ENCODE measurements around the gene SMTNL2.
"Not testable (repeated sequence)": the region's sequence is repeated elsewhere in the genome, so short reads cannot be mapped to it uniquely, and the experiment has no call there.

SMTNL2 gene

DNA sequence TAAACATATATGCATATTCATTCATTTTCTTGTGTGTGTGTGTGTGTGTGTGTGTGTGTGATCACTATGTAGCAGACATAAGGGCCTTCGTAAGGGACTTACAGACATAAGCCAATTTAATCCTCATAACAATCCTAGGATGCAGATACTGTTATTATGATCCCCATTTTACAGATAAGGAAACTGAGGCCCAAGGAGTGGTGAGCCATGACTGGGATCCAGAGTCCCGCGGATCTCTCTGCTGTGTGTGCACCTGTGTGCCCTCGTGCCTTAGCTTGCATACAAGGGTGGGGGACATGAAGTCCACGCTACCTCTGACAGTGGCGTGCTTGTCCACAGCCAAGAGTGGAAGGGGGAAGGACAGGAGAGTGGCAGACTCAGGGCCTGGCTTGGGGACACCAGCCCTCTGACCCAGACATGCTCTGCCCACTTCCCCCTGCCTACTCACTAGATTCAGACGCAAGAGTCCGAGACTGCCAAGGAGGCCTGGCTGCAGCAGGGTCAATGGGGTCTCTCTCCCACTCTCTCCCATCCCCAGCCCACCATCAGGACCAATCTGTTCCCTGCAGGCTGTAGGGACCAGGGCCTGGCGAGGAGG is 9.8 kb upstream of the SMTNL2 start:
- in situ Hi-C loops (cut with HindIII; ENCODE audit: low pct_unique_long_range_greater_than_20kb, low sequenced_read_pairs): no loop called here
- no peak for DNase-seq (ENCODE audit: low read depth in 1 of 2, low spot score in 1 of 2)
- TF ChIP-seq JUND (IDR thresholded peaks at IDR 0.05; ENCODE audit: low read depth): no peak

DNA sequence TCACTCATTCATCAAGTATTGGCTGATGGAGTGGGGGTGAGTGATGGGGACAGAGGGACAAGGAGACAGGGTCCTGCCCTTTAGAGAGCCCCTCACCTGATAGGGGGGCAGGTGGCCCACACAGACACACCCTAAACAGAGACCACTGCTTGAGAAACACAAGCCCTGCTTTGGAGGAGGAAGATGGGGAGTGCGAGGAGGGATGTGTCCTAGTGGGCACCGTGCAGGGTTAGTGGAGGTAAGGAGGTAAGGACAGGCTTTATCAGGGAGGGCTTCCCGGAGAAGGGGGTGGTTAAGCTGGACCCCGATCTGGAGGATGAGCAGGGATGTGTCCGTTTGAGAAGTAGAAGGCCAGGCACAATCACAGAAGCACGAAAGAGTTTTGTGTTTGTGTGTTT is 8.2 kb upstream of the SMTNL2 start:
- DNase-seq (ENCODE audit: low read depth in 1 of 2, low spot score in 1 of 2): no peak
- in situ Hi-C loops (cut with HindIII; ENCODE audit: low pct_unique_long_range_greater_than_20kb, low sequenced_read_pairs): no loop called here
- TF ChIP-seq JUND (IDR thresholded peaks at IDR 0.05; ENCODE audit: low read depth): no peak

DNA sequence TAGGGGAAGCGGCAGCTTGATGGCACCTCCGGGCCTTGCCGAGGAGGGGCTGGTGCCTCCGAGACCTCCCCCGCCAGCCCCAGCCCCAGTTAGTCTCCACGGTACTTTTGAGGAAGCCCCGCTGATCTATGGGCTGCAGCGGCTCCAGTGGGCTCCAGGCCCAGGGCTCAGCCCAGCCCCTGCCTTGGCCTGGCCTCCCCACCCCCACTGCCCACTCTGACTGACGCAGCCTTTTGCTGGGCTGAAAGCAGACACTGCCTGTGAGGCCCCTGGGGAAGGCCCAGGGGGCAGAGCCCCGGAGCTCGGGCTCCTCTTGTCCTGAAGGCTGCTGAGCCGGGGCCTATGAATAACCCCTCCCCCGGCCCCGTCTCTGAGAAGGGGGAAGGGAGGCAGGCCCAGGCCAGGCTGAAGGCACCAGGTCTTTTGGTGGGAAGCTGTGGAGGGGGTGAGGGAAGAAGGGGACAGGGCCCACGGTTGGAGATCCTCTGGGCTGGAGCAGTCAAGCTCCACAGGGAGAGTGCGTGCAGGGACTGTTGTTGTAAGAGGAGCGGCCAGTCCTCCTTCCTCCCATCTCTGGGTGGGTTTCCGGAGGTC is 7.5 kb upstream of the SMTNL2 start:
- in situ Hi-C loops (cut with HindIII; ENCODE audit: low pct_unique_long_range_greater_than_20kb, low sequenced_read_pairs): no loop called here
- DNase-seq (ENCODE audit: low read depth in 1 of 2, low spot score in 1 of 2): no peak
- TF ChIP-seq JUND (IDR thresholded peaks at IDR 0.05; ENCODE audit: low read depth): no peak

DNA sequence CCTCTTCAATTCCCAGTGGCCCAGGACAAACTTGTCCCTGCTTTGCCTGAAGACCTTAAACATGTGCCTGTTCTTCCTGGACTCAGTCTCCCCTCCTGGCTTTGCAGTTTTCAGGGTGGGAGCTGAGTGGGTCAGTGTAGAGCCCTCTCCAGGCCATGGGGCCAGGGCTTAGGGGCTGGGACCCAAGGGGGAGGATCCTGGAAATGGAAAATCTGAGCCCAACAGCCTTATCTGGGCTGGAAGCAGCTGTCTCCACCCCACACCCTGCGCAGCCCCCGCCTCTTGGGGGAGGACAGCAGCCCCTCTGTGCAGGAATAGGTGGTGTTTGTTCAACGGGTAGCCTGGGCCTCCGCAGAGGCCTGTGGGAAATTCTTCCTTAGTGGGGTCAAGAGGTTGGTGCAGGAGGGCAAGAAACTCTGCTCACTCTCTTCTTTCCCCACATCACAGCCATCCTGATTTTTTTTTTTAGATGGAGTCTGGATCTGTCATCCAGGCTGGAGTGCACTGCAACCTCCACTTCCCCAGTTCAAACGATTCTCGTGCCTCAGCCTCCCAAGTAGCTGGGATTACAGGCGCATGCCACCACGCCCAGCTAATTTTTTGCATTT is 6.8 kb upstream of the SMTNL2 start:
- no peak for TF ChIP-seq JUND (IDR thresholded peaks at IDR 0.05; ENCODE audit: low read depth)
- DNase-seq (ENCODE audit: low read depth in 1 of 2, low spot score in 1 of 2): no peak
- in situ Hi-C loops (cut with HindIII; ENCODE audit: low pct_unique_long_range_greater_than_20kb, low sequenced_read_pairs): no loop called here

DNA sequence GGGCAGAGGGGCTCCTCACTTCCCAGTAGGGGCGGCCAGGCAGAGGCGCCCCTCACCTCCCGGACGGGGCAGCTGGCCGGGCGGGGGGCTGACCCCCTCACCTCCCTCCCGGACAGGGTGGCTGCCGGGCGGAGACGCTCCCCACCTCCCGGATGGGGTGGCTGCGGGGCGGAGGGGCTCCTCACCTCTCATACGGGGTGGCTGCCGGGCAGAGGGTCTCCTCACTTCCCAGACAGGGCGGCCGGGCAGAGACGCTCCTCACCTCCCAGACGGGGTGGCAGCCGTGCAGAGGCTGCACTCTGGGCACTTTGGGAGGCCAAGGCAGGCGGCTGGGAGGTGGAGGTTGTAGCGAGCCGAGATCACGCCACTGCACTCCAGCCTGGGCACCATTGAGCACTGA is 6.0 kb upstream of the SMTNL2 start:
- in situ Hi-C loops (cut with HindIII; ENCODE audit: low pct_unique_long_range_greater_than_20kb, low sequenced_read_pairs); DNase-seq (ENCODE audit: low read depth in 1 of 2, low spot score in 1 of 2): not testable (repeated sequence)

DNA sequence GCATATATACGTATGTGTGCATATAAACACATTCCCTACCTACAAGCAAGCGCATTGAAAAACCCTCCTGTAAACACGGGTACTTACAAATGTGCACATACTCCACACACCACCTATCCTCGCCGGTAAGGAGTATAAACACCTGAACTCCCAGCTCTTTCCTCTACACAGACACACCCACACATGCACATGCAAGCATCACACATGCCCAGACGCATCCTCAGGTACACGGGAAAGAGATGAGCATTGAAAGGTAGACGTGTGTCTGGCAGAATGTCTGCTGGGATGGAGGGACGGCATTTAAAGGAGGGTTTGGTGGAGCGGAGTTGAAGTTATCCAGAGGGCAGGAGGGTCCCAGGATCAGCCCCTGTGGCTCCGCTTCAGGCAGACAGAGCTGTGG is 4.7 kb upstream of the SMTNL2 start:
- no peak for TF ChIP-seq JUND (IDR thresholded peaks at IDR 0.05; ENCODE audit: low read depth)
- in situ Hi-C loops (cut with HindIII; ENCODE audit: low pct_unique_long_range_greater_than_20kb, low sequenced_read_pairs): no loop called here
- DNase-seq (ENCODE audit: low read depth in 1 of 2, low spot score in 1 of 2): no peak

DNA sequence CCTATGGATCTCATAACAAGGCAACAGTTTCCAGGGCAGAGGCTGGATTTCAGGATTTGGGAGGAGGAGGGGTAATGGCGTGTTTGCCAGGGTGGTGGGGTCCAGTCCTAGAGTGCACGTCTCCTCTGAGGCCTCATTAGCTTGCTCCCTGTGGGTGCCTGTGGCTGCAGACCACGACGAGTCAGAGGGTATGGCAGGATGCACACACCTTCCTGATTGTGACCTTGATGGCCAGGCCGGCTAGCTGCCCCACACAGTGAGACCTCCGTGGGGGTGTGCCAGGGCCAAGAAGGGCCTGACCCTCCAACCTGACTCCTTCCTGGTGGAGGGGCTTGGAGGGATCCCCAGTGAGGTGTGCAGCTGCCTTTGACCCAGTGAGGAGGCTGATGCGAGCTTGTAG is 4.0 kb upstream of the SMTNL2 start:
- in situ Hi-C loops (cut with HindIII; ENCODE audit: low pct_unique_long_range_greater_than_20kb, low sequenced_read_pairs): no loop called here
- no peak for TF ChIP-seq JUND (IDR thresholded peaks at IDR 0.05; ENCODE audit: low read depth)
- no peak for DNase-seq (ENCODE audit: low read depth in 1 of 2, low spot score in 1 of 2)

DNA sequence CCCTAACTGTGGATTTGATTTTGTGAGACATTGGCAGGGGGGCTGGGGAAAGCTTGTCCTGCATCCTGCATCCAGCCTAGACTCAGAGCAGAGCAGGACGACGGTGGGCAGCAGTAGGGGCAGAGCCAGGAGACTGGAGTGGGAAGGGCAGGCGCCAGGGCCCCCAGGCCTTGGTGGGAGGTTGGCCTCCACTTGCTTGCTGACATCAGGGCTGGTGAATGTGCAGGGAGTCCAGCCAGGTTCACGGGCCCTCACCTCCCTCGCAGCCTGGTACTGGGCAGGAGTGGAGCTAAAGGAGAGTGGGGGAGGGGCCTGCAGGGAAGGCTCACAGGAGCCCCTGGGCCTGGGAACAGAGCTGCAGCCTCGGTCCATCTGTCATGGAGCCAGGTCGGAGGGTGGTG is 2.2 kb upstream of the SMTNL2 start:
- in situ Hi-C loops (cut with HindIII; ENCODE audit: low pct_unique_long_range_greater_than_20kb, low sequenced_read_pairs): no loop called here
- TF ChIP-seq JUND (IDR thresholded peaks at IDR 0.05; ENCODE audit: low read depth): no peak
- no peak for DNase-seq (ENCODE audit: low read depth in 1 of 2, low spot score in 1 of 2)

DNA sequence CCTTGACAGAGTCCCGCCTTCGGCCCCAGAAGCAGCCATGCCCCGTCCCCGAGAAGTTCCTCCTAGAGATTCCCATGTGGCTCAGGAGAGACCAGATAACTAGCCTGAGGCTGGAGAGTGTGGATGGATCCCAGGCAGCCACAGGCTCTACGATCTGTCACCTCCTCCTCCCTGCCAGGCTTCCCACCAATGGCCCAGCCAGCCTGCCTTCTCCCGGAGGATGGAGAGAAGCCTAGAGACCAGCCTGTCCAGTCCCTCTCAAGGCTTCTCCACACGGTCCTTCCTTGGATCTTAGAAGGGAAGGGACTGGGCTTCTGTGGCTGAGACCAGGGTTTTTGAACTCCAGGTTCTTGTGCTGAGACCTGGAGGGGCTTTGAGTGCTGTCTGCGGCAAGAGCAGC is 1.6 kb upstream of the SMTNL2 start:
- no peak for TF ChIP-seq JUND (IDR thresholded peaks at IDR 0.05; ENCODE audit: low read depth)
- in situ Hi-C loops (cut with HindIII; ENCODE audit: low pct_unique_long_range_greater_than_20kb, low sequenced_read_pairs): no loop called here
- DNase-seq (ENCODE audit: low read depth in 1 of 2, low spot score in 1 of 2): no peak

DNA sequence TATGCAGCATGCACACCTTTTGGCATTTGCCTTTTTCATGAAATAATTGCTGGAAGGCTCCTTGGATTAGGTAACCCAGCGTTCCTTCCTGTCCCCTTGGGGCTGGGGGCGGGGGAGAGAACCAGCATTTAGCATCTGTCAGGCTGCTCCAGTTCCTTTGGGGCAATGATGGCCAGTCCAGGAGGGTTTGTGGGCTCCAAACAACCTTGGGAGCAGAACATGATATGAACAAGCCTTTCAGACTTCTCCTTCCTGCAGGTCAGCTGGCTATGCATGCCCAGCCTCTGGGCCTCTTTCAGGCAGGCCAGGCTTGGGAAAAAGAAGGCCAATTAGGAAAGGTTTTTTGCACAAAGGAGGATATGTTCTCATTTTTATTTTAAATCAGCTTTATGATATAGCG is 1.1 kb upstream of the SMTNL2 start:
- no peak for TF ChIP-seq JUND (IDR thresholded peaks at IDR 0.05; ENCODE audit: low read depth)
- no peak for DNase-seq (ENCODE audit: low read depth in 1 of 2, low spot score in 1 of 2)
- in situ Hi-C loops (cut with HindIII; ENCODE audit: low pct_unique_long_range_greater_than_20kb, low sequenced_read_pairs): no loop called here

DNA sequence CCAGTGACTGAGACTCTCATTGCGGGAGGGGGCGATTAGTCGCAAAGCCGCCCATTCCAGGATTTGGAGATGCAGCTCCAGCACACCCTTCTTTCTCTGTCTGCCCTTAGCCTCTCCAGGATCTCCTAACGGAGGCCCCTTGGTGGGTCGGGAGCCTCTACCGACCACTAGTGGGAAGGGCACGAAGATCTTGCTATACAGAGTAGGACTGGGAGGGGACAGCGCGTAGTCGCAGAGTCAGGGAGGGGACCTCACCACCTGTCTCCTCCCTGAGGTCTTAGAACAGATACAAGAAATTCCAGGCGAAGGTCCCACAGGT is 588 bp upstream of the SMTNL2 start:
- DNase-seq (ENCODE audit: low read depth in 1 of 2, low spot score in 1 of 2): no peak
- TF ChIP-seq JUND (IDR thresholded peaks at IDR 0.05; ENCODE audit: low read depth): no peak
- in situ Hi-C loops (cut with HindIII; ENCODE audit: low pct_unique_long_range_greater_than_20kb, low sequenced_read_pairs): no loop called here

DNA sequence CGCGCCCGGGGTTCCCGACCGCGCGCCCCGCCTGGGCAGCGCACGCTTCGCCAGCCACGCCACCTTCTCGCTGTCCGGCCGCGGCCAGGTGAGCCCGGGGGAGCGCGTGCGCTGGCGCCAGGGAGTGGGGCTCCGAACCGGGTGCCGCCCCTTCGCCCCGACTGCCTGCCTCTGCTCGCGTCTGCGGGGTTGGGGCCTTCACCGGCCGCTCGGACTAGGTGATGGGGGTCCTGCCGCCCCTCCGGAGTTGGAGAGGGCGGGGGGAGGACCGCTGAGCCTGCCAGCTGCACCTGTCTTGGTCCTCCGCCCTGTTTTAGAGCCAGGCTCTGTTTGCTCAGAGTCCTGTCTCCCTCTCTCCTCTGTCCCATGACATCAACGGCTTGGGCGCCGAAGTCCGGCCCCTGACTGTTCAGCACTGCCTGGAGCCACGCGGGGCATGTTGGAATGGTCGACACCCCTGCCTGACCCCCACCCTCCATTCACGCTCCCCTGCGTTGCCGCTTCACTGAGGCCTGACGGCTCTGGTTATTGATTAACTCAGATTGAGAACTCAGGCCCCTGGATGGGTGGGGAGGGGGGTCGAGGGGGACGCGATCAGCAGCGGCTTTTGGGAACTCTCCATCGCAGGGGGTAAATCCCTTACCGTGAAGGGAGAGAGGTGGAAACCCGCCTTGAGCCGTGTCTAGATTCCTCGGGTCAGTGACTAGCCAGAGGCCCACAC is 748 bp downstream of the SMTNL2 start:
- in situ Hi-C loops (cut with HindIII; ENCODE audit: low pct_unique_long_range_greater_than_20kb, low sequenced_read_pairs): no loop called here
- no peak for DNase-seq (ENCODE audit: low read depth in 1 of 2, low spot score in 1 of 2)
- TF ChIP-seq JUND (IDR thresholded peaks at IDR 0.05; ENCODE audit: low read depth): no peak

DNA sequence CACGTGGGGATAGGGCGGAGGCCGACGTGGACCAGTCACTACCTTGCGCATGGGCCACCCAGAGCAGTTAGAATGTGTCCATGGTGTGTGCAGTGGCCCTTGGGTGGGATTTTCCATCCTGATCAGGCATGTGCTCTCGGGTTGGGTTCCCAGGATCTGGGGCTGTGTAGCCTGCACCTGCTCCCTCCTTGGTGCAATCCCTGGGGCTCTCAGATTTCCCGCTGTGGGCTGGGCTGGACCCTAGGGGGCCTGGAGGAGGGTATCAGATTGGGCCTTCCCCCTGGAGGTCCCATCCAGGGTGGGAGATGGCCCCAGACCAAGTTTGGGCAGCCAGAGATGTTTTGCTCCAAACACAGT is 1.3 kb downstream of the SMTNL2 start:
- in situ Hi-C loops (cut with HindIII; ENCODE audit: low pct_unique_long_range_greater_than_20kb, low sequenced_read_pairs): no loop called here
- DNase-seq (ENCODE audit: low read depth in 1 of 2, low spot score in 1 of 2): no peak
- TF ChIP-seq JUND (IDR thresholded peaks at IDR 0.05; ENCODE audit: low read depth): no peak
